Spleen (tissue), 11 donors: ENCODE results near the gene FIBCD1. TPM values are rescaled to one million over a fixed set of nuclear protein-coding genes. Genes with fewer than 3 reads are reported as not detected.

Source experiments
- DNase-seq: peaks from one replicate; pipeline ENCODE4 v3.0.0-alpha.2; 2020
- H3K27ac ChIP-seq, 8 donors: fragments of 200-600 bp; sonication (generic) in 7 of 8; 1 replicate in 4 of 8; 2 replicates in 4 of 8; pipeline versions ENCODE4 v1.5.0 to v1.8.0; 2016 to 2021; ENCODE audit warnings: inconsistent platforms in 4 of 8, mild to moderate bottlenecking in 4 of 8, moderate library complexity in 1 of 8
- H3K27me3 ChIP-seq, 7 donors: fragments of 200-600 bp; sonication (generic) in 6 of 7; replicated peaks in 1 of 7; 1 replicate in 4 of 7; 2 replicates in 3 of 7; pipeline versions ENCODE4 v1.5.0 to v1.8.0; 2016 to 2021; ENCODE audit warnings: inconsistent platforms in 3 of 7, mild to moderate bottlenecking in 1 of 7
- H3K36me3 ChIP-seq, 6 donors: fragments of 200-600 bp; sonication (generic) in 5 of 6; 1 replicate in 4 of 6; 2 replicates in 2 of 6; pipeline versions ENCODE4 v1.5.0 to v1.8.0; 2016 to 2021; ENCODE audit warnings: inconsistent platforms in 2 of 6
- H3K4me1 ChIP-seq, 6 donors: fragments of 200-600 bp; sonication (generic) in 5 of 6; 1 replicate in 3 of 6; 2 replicates in 3 of 6; pipeline versions ENCODE4 v1.5.0 to v1.8.0; 2016 to 2021; ENCODE audit warnings: inconsistent platforms in 3 of 6
- H3K4me3 ChIP-seq, 8 donors: fragments of 200-600 bp; sonication (generic) in 7 of 8; 1 replicate in 4 of 8; 2 replicates in 4 of 8; pipeline versions ENCODE4 v1.5.0 to v1.8.0; 2016 to 2021; ENCODE audit warnings: inconsistent platforms in 4 of 8, mild to moderate bottlenecking in 4 of 8, moderate library complexity in 2 of 8
- H3K9me3 ChIP-seq, 8 donors: fragments of 200-600 bp; sonication (generic) in 7 of 8; 1 replicate in 4 of 8; 2 replicates in 4 of 8; pipeline versions ENCODE4 v1.5.0 to v1.8.0; 2016 to 2021; ENCODE audit warnings: inconsistent platforms in 4 of 8
- CTCF ChIP-seq, 11 experiments: fragments of 200-600 bp in 7 of 11; fragments of 450-650 bp in 4 of 11; sonication (generic) in 4 of 11; IDR thresholded peaks in 8 of 11; conservative IDR thresholded peaks in 3 of 11; 1 replicate in 7 of 11; 2 replicates in 4 of 11; pipeline versions ENCODE4 v1.4.0 to v1.8.0; 2016 to 2021; ENCODE audit warnings: antibody characterized with exemption in 11 of 11, inconsistent platforms in 4 of 11, mild to moderate bottlenecking in 1 of 11
- POLR2A ChIP-seq, 3 donors: fragments of 450-650 bp; IDR thresholded peaks; one replicate each; pipeline ENCODE4 v1.5.1; 2017; ENCODE audit warnings: antibody characterized with exemption in 3 of 3, mild to moderate bottlenecking in 1 of 3
- POLR2AphosphoS5 ChIP-seq, 3 donors: sonication (generic); formaldehyde crosslinking; IDR thresholded peaks; one replicate each; pipeline ENCODE4 v1.5.1; 2017; ENCODE audit warnings: antibody characterized with exemption in 3 of 3
- WGBS, 5 donors: extraction: QIAGEN DNeasy Blood & Tissue Kit in 3 of 5; methylation state at CpG; one replicate each; pipeline versions ENCODE4 v1.1.5 to v1.1.7; 2013 to 2018; 5-methylcytosine and 5-hydroxymethylcytosine counted together
- intact Hi-C: fragments of 100-400 bp; cut with DNase I; formaldehyde crosslinking; loops from one replicate; pipeline ENCODE4 v1.15.0; 2023; ENCODE audit warnings: low total_unique reads
- polyA plus RNA-seq, 3 donors: library from polyadenylated mRNA; stranded (reverse); fragments of 200-250 nt; gene quantifications; one replicate each; pipeline ENCODE4 v1.2.1, GENCODE V29; 2013
- total RNA-seq, 7 donors: library from RNA; depleted of rRNA in 3 of 7; stranded (reverse); fragments of >200 nt in 3 of 7; fragmentation: NEBNext Ultra II Directional in 4 of 7; extraction: Animal tissue kit (Norgen Biotek cat#: 25700) in 4 of 7; gene quantifications; one replicate each; pipeline versions ENCODE4 v1.1.0 to v1.2.1, GENCODE V29; 2016 to 2021
- donor health status: healthy with polysubstance abuse.
- donor health status: DM: no; HTN: no; CAD: no; lungs with moderate emphysema.
- donor health status: DM: no; HTN: no; CAD: no.
- donor health status: Bipolar disorder and iron deficiency.
- donor health status: healthy.
- donor health status: DM: no; HTN: no; CAD: no.
- donor health status: DM: yes; HTN: yes; CAD: no.

Gene FIBCD1
- total and polyA plus RNA-seq, 10 donors = 0.02 to 0.51 (median 0.35) TPM; not detected in 3

- H3K9me3 ChIP-seq = peaks cover 0 to 6% (median 0%) of the 10 kb centered on the region in 8 donors
- H3K27ac ChIP-seq = no peak overlapping the region
- no peak overlapping the region for H3K4me3 ChIP-seq
- WGBS, 5 donors = 71 to 87% (median 82%) methylated on average over 8 of the region's 8 CpGs
- intact Hi-C loops = loop anchor here (10.0 kb wide), 1 partner anchor 243 kb away; no protein-coding TSS in a partner anchor
- H3K4me1 ChIP-seq = no peaks in the 10 kb centered on the region
- peaks cover 0 to 61% (median 4%) of the 10 kb centered on the region in 7 donors for H3K27me3 ChIP-seq
- no peak for DNase-seq
- H3K36me3 ChIP-seq = no peaks in the 10 kb centered on the region
- TF ChIP-seq CTCF (IDR thresholded peaks at IDR 0.05 in 8 of 11, conservative IDR thresholded peaks at IDR 0.05 in 3 of 11) = no peak
- no peak for TF ChIP-seq POLR2AphosphoS5 (IDR thresholded peaks at IDR 0.05)
- TF ChIP-seq POLR2A (IDR thresholded peaks at IDR 0.05) = no peak
These were observed 9.2 kb upstream of the FIBCD1 start for GRCh38 chr9:130948266-130948665.

- H3K9me3 ChIP-seq = peaks cover 0 to 6% (median 0%) of the 10 kb centered on the region in 8 donors
- 73 to 86% (median 85%) methylated on average over 12 to 13 of the region's 13 CpGs for WGBS, 5 donors
- DNase-seq = no peak
- intact Hi-C loops = loop anchor here (10.0 kb wide), 1 partner anchor 243 kb away; no protein-coding TSS in a partner anchor
- peaks cover 0 to 61% (median 4%) of the 10 kb centered on the region in 7 donors for H3K27me3 ChIP-seq
- TF ChIP-seq POLR2A (IDR thresholded peaks at IDR 0.05) (no peak), CTCF (IDR thresholded peaks at IDR 0.05 in 8 of 11, conservative IDR thresholded peaks at IDR 0.05 in 3 of 11) (no peak), POLR2AphosphoS5 (IDR thresholded peaks at IDR 0.05) (no peak)
- no peaks in the 10 kb centered on the region for H3K4me1 ChIP-seq
- H3K36me3 ChIP-seq = no peaks in the 10 kb centered on the region
- no peak overlapping the region for H3K27ac ChIP-seq
- H3K4me3 ChIP-seq = no peak overlapping the region
These were observed 8.6 kb upstream of the FIBCD1 start for GRCh38 chr9:130947618-130948140.

GRCh38 chr9:130946766-130947617, 7.9 kb upstream of the FIBCD1 start:
- Histone ChIP-seq H3K4me3 (no peak overlapping the region), H3K27ac (no peak overlapping the region), H3K9me3 (peaks cover 0 to 6% (median 0%) of the 10 kb centered on the region in 8 donors), H3K4me1 (no peaks in the 10 kb centered on the region), H3K27me3 (peaks cover 0 to 62% (median 9%) of the 10 kb centered on the region in 7 donors), H3K36me3 (no peaks in the 10 kb centered on the region)
- TF ChIP-seq CTCF (IDR thresholded peaks at IDR 0.05 in 8 of 11, conservative IDR thresholded peaks at IDR 0.05 in 3 of 11) (no peak), POLR2AphosphoS5 (IDR thresholded peaks at IDR 0.05) (no peak), POLR2A (IDR thresholded peaks at IDR 0.05) (no peak)
- intact Hi-C loops = loop anchor here (10.0 kb wide), 1 partner anchor 242 kb away; no protein-coding TSS in a partner anchor
- no peak for DNase-seq
- 55 to 67% (median 61%) methylated on average over 16 of the region's 16 CpGs for WGBS, 5 donors

GRCh38 chr9:130945173-130945572, 6.1 kb upstream of the FIBCD1 start:
- H3K36me3 ChIP-seq = no peaks in the 10 kb centered on the region
- no peak overlapping the region for H3K4me3 ChIP-seq
- peaks cover 0 to 66% (median 25%) of the 10 kb centered on the region in 7 donors for H3K27me3 ChIP-seq
- DNase-seq = no peak
- TF ChIP-seq CTCF (IDR thresholded peaks at IDR 0.05 in 8 of 11, conservative IDR thresholded peaks at IDR 0.05 in 3 of 11) = no peak
- no peak for TF ChIP-seq POLR2AphosphoS5 (IDR thresholded peaks at IDR 0.05)
- TF ChIP-seq POLR2A (IDR thresholded peaks at IDR 0.05) = no peak
- peaks cover 5 to 12% (median 9%) of the 10 kb centered on the region in 6 donors for H3K4me1 ChIP-seq
- WGBS, 5 donors = 77 to 91% (median 80%) methylated on average over 9 of the region's 9 CpGs
- no peak overlapping the region for H3K27ac ChIP-seq
- intact Hi-C loops = loop anchor here (10.0 kb wide), 1 partner anchor 240 kb away; no protein-coding TSS in a partner anchor
- H3K9me3 ChIP-seq = peaks cover 0 to 6% (median 0%) of the 10 kb centered on the region in 8 donors
